Astrocyte (in vitro differentiated cells and primary cell): Measurements from ENCODE around the gene TYW3.

Experiments
- CTCF ChIP-seq: IDR thresholded peaks from 2 replicates; pipeline ENCODE4 v1.5.1; 2011; ENCODE audit warnings: low read depth, mild to moderate bottlenecking, inconsistent platforms, low read length, moderate library complexity; ENCODE audit not compliant: insufficient read depth
- EZH2 ChIP-seq: IDR thresholded peaks from 2 replicates; pipeline ENCODE4 v1.6.1; 2012; ENCODE audit warnings: mild to moderate bottlenecking, low read length, inconsistent platforms; ENCODE audit not compliant: insufficient read depth

GRCh38 chr1:74777525-74777924 lies 44.6 kb downstream of the TYW3 start:
- TF ChIP-seq CTCF (no peak), EZH2 (no peak)
